Stomach smooth muscle (tissue), 2 donors: ENCODE results near the gene ZNF121.

Experiments
- H3K27ac ChIP-seq: one replicate; pipeline ENCODE4 v1.7.0; 2013; ENCODE audit warnings: mild to moderate bottlenecking, low read length, inconsistent platforms
- H3K27me3 ChIP-seq, 2 donors: one replicate each; pipeline ENCODE4 v1.7.0; 2013; ENCODE audit warnings: low read length in 2 of 2; ENCODE audit not compliant: insufficient read depth in 2 of 2, control insufficient read depth in 1 of 2
- H3K36me3 ChIP-seq, 2 donors: one replicate each; pipeline ENCODE4 v1.7.0; 2013; ENCODE audit warnings: low read length in 2 of 2; ENCODE audit not compliant: control insufficient read depth in 2 of 2, insufficient read depth in 2 of 2
- H3K4me1 ChIP-seq: one replicate; pipeline ENCODE4 v1.7.0; 2013; ENCODE audit warnings: low read length; ENCODE audit not compliant: control insufficient read depth, insufficient read depth
- H3K4me3 ChIP-seq, 2 donors: one replicate each; pipeline ENCODE4 v1.7.0; 2013; ENCODE audit warnings: low read length in 2 of 2
- H3K9ac ChIP-seq, 2 donors: one replicate each; pipeline ENCODE4 v1.7.0; 2013; ENCODE audit warnings: low read length in 2 of 2, mild to moderate bottlenecking in 1 of 2
- H3K9me3 ChIP-seq, 2 donors: one replicate each; pipeline ENCODE4 v1.7.0; 2013; ENCODE audit warnings: low read length in 2 of 2; ENCODE audit not compliant: control insufficient read depth in 2 of 2
- donor health status: healthy.
- donor health status: Pancreatic carcinoma.

Gene ZNF121

GRCh38 chr19:9538183-9539058, 45.9 kb downstream of the ZNF121 start, which contains the start of gene ZNF426:
Gene ZNF426 (minus strand): TSS chr19:9538645. CDS start chr19:9536232, 2,413 bp downstream.
- Histone ChIP-seq H3K4me1 (no peaks in the 10 kb centered on the region), H3K27me3 (no peaks in the 10 kb centered on the region), H3K9ac (peak within 1 kb of the TSS; percentile 99 to 100), H3K36me3 (peaks cover 26% of the 10 kb centered on the region in 2 donors), H3K4me3 (peak within 1 kb of the TSS; percentile 98 to 99), H3K27ac (peak within 1 kb of the TSS; percentile 98), H3K9me3 (peaks cover 5 to 10% of the 10 kb centered on the region in 2 donors)

DNA sequence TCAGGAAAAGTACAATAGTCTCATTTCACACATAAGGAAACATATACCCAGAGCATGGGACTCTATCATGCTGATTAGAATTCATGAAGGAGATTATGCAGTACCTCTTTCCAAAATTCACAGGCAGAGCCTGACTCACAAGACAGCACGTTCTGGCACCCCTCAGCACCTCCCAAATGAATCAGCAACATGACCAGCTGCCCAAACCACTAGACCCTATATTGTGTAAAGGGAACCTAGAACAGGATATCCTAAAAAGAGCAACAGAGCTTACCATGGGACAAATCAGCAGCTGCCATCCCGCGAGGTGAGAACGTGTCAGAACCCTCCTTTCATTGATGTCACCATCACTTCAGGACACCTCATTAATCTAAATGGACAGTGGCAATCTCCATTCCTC, 48.4 kb downstream of the ZNF121 start:
- no peak overlapping the region for H3K27ac ChIP-seq
- H3K9ac ChIP-seq: no peak overlapping the region
- H3K9me3 ChIP-seq: peaks cover 16 to 18% of the 10 kb centered on the region in 2 donors
- peak overlapping the region in 1 of 2 donors; percentile 22 for H3K4me3 ChIP-seq
- H3K36me3 ChIP-seq: peaks cover 48 to 49% of the 10 kb centered on the region in 2 donors
- no peaks in the 10 kb centered on the region for H3K4me1 ChIP-seq
- no peaks in the 10 kb centered on the region for H3K27me3 ChIP-seq

- H3K4me3 ChIP-seq: no peak overlapping the region
Measured at GRCh38 chr19:9531933-9532332, 52.4 kb downstream of the ZNF121 start.

DNA sequence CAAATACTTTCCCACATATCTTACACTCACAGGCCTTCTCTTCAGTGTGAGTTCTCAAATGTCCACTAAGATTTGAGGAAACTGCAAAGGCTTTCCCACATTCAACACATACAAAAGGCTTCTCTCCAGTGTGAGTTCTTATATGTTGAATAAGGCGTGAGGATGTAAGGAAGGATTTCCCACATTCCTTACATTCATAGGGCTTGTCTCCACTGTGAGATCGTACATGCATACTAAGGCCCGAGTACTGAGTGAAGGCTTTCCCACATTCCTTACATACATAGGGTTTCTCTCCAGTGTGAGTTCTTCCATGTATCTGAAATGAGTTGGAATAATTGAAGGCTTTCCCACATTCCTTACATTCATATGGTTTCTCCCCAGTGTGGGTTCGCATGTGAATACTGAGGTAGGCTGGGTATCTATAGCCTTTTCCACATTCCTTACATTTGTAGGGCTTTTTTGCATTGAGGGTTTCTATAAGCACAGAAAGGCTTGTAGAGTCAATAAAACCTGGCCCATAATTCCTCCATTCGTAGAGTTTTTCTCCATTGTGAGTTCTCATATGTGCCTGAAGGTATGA, 55.5 kb downstream of the ZNF121 start:
- peaks cover 62 to 67% of the 10 kb centered on the region in 2 donors for H3K36me3 ChIP-seq
- H3K4me3 ChIP-seq: peak overlapping the region in 1 of 2 donors; percentile 53
- no peaks in the 10 kb centered on the region for H3K4me1 ChIP-seq
- H3K27me3 ChIP-seq: no peaks in the 10 kb centered on the region
- H3K9me3 ChIP-seq: peaks cover 49 to 70% of the 10 kb centered on the region in 2 donors
- no peak overlapping the region for H3K27ac ChIP-seq
- no peak overlapping the region for H3K9ac ChIP-seq

More at GRCh38 chr19:9531933-9532332, 52.4 kb downstream of the ZNF121 start:
- Histone ChIP-seq H3K9me3 (peaks cover 46 to 56% of the 10 kb centered on the region in 2 donors), H3K9ac (no peak overlapping the region), H3K4me1 (no peaks in the 10 kb centered on the region), H3K27ac (no peak overlapping the region), H3K27me3 (no peaks in the 10 kb centered on the region), H3K36me3 (peaks cover 80 to 82% of the 10 kb centered on the region in 2 donors)

DNA sequence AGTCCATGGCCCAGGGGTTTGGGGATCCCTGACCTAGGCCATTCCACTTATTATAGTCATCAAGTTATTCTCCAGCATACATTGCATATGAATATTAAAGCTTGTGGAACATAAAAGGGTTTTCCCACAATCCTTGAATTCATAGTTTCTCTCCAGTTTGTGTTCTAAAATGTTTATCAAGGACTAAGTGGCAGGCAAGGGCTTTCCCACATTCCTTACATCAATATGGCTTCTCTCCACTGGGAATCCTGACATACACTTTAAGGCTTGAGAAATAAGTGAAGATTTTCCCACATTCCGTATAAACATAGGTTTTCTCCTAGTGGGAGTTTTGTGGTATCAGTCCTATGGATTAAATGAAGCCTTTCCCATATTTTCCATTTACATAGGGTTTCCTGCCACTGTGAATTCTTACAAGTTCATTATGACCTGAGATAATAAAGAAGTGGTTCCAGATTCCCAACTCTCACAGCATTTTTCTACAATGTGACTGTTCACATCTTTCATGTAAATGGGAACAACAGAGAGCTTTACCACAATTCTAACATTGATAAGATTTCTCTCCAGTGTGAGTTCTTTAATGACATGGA, 60.3 kb downstream of the ZNF121 start:
- H3K27ac ChIP-seq: no peak overlapping the region
- H3K4me3 ChIP-seq: peak overlapping the region; percentile 2 to 17
- no peaks in the 10 kb centered on the region for H3K27me3 ChIP-seq
- no peaks in the 10 kb centered on the region for H3K4me1 ChIP-seq
- peaks cover 35 to 83% of the 10 kb centered on the region in 2 donors for H3K9me3 ChIP-seq
- no peak overlapping the region for H3K9ac ChIP-seq
- H3K36me3 ChIP-seq: peaks cover 23 to 24% of the 10 kb centered on the region in 2 donors
